ENCODE results near the gene ZNF503.

ZNF503 gene

GRCh38 chr10:75407713-75408508 lies 6.3 kb upstream of the ZNF503 start:
- DNase-seq (ENCODE audit: low read depth in 1 of 2, low spot score in 1 of 2): no peak

GRCh38 chr10:75407224-75407712 lies 5.7 kb upstream of the ZNF503 start:
- DNase-seq (ENCODE audit: low read depth in 1 of 2, low spot score in 1 of 2): no peak

GRCh38 chr10:75406462-75407223 lies 5.1 kb upstream of the ZNF503 start:
- no peak for DNase-seq (ENCODE audit: low read depth in 1 of 2, low spot score in 1 of 2)

- DNase-seq (ENCODE audit: low read depth in 1 of 2, low spot score in 1 of 2): no peak
Observed at GRCh38 chr10:75405598-75406461, 4.3 kb upstream of the ZNF503 start.

GRCh38 chr10:75404815-75405597 lies 3.4 kb upstream of the ZNF503 start:
- DNase-seq (ENCODE audit: low read depth in 1 of 2, low spot score in 1 of 2): no peak

GRCh38 chr10:75403939-75404814 lies 2.6 kb upstream of the ZNF503 start:
- no peak for DNase-seq (ENCODE audit: low read depth in 1 of 2, low spot score in 1 of 2)

GRCh38 chr10:75403144-75403938 lies 1.8 kb upstream of the ZNF503 start:
- no peak for DNase-seq (ENCODE audit: low read depth in 1 of 2, low spot score in 1 of 2)

- no peak for DNase-seq (ENCODE audit: low read depth in 1 of 2, low spot score in 1 of 2)
Observed at GRCh38 chr10:75402486-75403143, 1.1 kb upstream of the ZNF503 start.

GRCh38 chr10:75400771-75401568 lies 594 bp downstream of the ZNF503 start:
- DNase-seq (ENCODE audit: low read depth in 1 of 2, low spot score in 1 of 2): no peak

- no peak for DNase-seq (ENCODE audit: low read depth in 1 of 2, low spot score in 1 of 2)
Observed at GRCh38 chr10:75400163-75400770, 1.3 kb downstream of the ZNF503 start.

- no peak for DNase-seq (ENCODE audit: low read depth in 1 of 2, low spot score in 1 of 2)
Observed at GRCh38 chr10:75399461-75400162, 2.0 kb downstream of the ZNF503 start.

- DNase-seq (ENCODE audit: low read depth in 1 of 2, low spot score in 1 of 2): no peak
Observed at GRCh38 chr10:75398692-75399460, 2.7 kb downstream of the ZNF503 start.

- DNase-seq (ENCODE audit: low read depth in 1 of 2, low spot score in 1 of 2): no peak
Observed at GRCh38 chr10:75398200-75398691, 3.3 kb downstream of the ZNF503 start.

- DNase-seq (ENCODE audit: low read depth in 1 of 2, low spot score in 1 of 2): no peak
Observed at GRCh38 chr10:75397496-75398199, 3.9 kb downstream of the ZNF503 start.

Data from stimulated activated CD4-positive, alpha-beta T cell treated with anti-CD3 and anti-CD28 coated beads, Interleukin-15, amount 100 ng/mL, for 1 hour (primary cell).